ENCODE data around the gene IQCN.
"Not testable (repeated sequence)": the region's sequence is repeated elsewhere in the genome, so short reads cannot be mapped to it uniquely, and the experiment has no call there.

The IQCN gene

DNA sequence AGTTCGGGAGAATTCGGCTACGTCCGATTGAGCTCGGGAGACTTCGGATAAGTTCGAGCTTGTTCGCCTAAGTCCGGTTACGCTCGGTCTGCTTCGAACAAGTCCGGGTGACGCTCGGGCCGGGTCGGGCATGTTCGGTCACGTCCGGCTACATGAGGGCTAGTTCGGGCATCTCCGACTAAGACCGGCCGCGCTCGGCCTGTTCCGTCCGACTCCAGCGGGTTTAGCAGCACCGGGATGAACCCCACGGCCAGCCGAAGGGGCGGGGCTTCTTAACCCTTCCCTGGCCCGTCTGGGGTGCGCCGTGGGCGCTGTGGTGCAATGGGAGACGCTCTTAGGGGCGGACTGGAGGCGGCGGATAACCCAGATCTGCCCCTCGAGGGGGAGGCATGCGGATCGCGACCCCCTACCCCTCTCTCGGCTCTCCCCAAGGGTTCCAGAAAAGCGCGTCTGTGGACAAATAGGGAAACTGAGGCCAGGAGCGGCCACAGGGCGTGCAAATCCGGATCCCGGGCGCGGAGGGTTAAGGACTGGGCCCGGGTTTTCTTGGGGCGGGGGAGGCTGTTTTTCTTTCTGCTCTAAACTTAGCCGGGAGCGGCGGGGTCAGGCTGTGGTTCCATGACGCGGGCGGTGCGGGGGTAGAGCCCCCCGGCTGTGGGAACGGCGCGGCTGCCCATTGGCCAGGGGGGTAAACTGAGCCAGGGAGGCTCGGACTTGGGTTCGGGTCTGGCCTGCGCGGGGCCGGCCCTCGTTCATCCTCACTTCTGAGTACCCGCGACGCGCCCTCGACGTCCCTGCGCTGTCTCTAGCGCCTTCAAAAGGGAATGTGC lies 49.5 kb downstream of the IQCN start:
- Histone ChIP-seq H2AFZ (ENCODE audit: low read depth, low read length) (peak overlapping the region; percentile 71), H3K4me3 (ENCODE audit: low read length) (peak overlapping the region; percentile 50), H3K4me1 (ENCODE audit: insufficient read depth, low read length) (peaks cover 10% of the 10 kb centered on the region), H3K27me3 (ENCODE audit: insufficient read depth, low read length) (peaks cover 28% of the 10 kb centered on the region), H3K36me3 (ENCODE audit: insufficient read depth, low read length) (no peaks in the 10 kb centered on the region), H3K9me3 (ENCODE audit: low read length) (no peaks in the 10 kb centered on the region)

DNA sequence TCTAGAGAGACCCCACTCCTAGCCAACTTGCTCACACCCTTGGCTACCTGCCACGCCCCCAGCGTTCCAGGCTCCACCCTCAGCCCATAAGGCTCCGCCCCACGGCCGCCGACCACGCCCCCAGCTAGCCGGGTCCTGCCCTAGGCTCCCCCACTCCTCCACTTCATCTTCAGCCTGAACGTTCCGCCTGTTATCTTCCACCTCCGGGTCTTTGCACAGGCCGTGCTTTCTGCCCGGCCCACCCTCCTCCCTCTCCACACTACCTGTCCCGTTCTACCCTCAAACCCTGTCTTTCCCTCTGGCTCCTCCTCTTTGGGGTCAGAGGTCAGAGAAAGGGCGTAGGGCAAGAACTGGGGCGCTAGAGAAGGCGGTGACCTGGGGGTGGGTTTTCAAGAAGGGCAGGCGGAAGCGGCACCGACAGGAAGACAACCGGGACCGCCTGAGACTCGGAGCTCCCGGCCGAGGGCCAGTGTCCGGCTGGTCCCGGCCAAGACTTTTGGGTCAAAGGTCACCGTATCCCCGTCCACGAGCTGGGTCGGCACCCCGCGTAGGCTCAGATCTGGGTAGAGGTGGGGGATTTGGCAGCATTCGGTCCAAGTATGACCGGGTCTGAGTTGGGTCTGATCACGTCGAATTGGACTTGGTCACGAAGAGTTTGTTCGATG lies 50.3 kb downstream of the IQCN start:
- H3K27me3 ChIP-seq (ENCODE audit: insufficient read depth, low read length): peaks cover 36% of the 10 kb centered on the region
- H3K4me3 ChIP-seq (ENCODE audit: low read length): peak overlapping the region; percentile 50
- peaks cover 10% of the 10 kb centered on the region for H3K4me1 ChIP-seq (ENCODE audit: insufficient read depth, low read length)
- H3K9me3 ChIP-seq (ENCODE audit: low read length): no peaks in the 10 kb centered on the region
- no peaks in the 10 kb centered on the region for H3K36me3 ChIP-seq (ENCODE audit: insufficient read depth, low read length)
- H2AFZ ChIP-seq (ENCODE audit: low read depth, low read length): peak overlapping the region; percentile 71

DNA sequence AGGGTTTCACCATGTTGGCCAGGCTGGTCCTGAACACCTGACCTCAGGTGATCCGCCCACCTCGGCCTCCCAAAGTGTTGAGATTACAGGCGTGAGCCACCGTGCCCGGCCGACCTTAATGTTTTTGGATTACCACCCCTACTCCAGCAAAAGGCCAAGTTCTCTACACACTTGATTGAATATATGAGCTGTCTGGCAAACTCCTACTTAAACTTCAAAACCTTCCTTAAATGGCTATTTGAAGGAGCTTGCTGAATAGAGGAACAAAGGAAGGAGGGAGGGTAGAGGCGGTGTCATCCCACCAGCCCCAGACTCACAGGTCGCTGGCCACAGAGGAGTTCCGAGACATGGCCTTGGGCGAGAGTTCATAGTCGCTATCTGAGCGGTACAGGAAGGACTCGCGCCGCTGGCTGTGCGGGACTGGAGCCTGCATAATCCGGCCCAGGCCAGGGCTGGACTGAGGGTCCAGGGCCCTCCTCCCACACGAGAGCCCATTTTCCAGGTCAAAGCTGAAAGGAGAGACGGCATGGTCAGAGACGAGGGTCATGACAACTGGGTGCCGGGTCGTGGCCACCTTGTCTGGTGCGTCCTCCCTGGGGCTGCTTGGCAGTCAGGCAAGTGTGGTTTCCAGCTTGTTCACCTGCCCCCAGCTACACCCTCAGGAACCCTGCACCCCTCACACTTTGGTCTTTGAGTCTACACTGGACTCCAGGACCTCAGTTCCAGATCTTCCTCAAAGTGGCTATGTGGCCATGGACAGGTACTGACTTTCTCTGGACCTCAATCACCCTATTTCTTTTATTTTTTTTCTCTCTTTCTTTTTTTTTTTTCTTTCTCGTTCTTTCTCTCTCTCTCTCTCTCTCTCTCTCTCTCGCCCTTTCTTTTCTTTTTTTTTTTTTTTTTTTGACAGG lies 52.2 kb downstream of the IQCN start:
- Histone ChIP-seq H3K27me3 (ENCODE audit: insufficient read depth, low read length) (peaks cover 42% of the 10 kb centered on the region), H3K36me3 (ENCODE audit: insufficient read depth, low read length) (no peaks in the 10 kb centered on the region)

DNA sequence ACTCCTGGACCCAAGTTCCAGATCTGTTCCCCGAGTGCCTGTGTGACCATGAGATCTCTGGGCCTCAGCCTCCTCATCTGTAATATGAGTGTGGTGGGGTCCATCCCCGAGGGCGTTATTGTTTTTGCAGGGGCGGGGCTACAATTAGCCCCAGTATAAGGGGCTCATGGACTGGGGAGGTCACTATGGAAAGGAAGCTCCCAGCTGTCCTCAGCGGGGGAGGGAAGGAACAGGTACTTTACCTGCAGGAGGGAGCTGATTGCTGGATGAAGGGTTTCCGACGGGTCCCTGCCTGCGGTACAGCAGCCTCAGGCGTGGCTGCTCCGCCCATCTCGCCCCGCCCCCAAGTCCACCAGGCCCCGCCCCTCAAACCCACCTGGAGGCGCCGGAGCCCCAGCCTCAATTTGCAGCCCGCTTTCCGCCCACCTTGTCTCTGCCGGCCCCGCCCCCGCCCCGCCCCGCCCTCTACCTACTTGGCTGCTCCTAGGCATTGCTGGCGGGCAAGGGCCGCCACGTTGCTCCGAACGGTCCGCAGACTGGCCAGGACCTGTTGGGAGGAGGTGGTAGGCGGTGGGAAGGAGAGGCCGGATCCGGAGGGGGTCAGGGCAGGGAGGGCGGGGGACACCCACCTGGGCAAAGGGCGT lies 53.5 kb downstream of the IQCN start:
- no peak overlapping the region for H3K4me3 ChIP-seq (ENCODE audit: low read length)
- no peaks in the 10 kb centered on the region for H3K36me3 ChIP-seq (ENCODE audit: insufficient read depth, low read length)
- no peaks in the 10 kb centered on the region for H3K9me3 ChIP-seq (ENCODE audit: low read length)
- peaks cover 38% of the 10 kb centered on the region for H3K27me3 ChIP-seq (ENCODE audit: insufficient read depth, low read length)
- no peak overlapping the region for H2AFZ ChIP-seq (ENCODE audit: low read depth, low read length)
- peaks cover 7% of the 10 kb centered on the region for H3K4me1 ChIP-seq (ENCODE audit: insufficient read depth, low read length)

More for the DNA sequence above, 52.2 kb downstream of the IQCN start:
- no peak overlapping the region for H3K4me3 ChIP-seq (ENCODE audit: low read length)
- no peak overlapping the region for H2AFZ ChIP-seq (ENCODE audit: low read depth, low read length)
- H3K9me3 ChIP-seq (ENCODE audit: low read length): no peaks in the 10 kb centered on the region
- peaks cover 10% of the 10 kb centered on the region for H3K4me1 ChIP-seq (ENCODE audit: insufficient read depth, low read length)

DNA sequence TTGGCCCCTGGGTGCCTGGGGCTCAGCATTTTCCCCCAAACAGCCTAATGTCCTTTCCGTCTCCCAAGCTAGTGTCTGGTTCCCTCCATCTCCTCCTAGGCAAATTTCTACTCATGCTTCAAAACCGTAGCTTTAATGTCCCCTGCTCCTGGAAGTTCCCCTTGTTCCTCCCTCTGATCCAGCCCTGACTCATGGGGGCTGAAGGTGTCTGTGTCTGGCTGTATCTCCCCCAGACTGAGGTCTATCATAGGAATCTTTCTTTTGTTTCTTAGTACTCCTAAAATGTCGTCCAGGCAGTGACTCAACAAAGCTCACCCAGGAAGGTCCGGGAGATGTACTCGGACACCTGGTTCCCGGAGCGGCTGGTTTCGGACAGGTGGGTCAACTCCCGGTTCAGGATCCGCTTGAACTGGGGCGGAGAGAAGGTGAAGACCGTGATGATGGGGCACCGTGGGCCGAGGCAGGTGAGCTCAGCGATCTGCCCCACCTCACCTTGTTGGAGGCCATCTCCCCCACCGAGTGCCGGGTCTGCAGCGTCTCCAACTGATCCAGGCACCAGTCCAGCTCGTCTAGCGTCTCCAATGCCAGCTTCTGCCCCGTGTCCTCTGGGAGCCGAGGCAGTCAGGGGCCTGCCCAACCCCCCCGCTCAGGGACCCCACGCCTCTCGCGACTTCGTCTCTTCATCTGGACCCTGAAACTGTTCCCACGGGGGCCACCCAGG lies 54.2 kb downstream of the IQCN start:
- Histone ChIP-seq H3K27me3 (ENCODE audit: insufficient read depth, low read length) (peaks cover 32% of the 10 kb centered on the region), H2AFZ (ENCODE audit: low read depth, low read length) (no peak overlapping the region), H3K4me1 (ENCODE audit: insufficient read depth, low read length) (peaks cover 5% of the 10 kb centered on the region), H3K9me3 (ENCODE audit: low read length) (no peaks in the 10 kb centered on the region), H3K36me3 (ENCODE audit: insufficient read depth, low read length) (no peaks in the 10 kb centered on the region), H3K4me3 (ENCODE audit: low read length) (no peak overlapping the region)

DNA sequence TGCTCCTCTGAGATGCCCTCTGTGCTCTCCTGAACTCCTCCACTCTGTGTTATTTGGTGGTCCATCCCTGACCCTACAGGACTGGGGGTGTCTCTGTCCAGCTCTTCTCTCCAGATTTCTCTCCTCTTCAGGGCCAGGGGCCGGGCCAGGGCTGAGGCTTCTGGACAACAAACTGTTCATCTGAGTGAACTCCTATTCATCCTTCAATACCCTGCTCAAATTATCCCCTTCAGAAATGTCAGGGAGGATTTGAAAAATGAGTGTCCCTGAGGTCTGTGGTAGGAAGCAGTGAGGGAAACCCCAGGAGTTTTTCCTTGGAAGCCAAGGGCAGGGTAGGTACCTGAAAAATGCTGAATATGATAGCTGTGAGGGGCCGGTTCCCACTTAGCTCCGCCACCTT lies 55.7 kb downstream of the IQCN start:
- H3K36me3 ChIP-seq (ENCODE audit: insufficient read depth, low read length): no peaks in the 10 kb centered on the region
- H2AFZ ChIP-seq (ENCODE audit: low read depth, low read length): no peak overlapping the region
- no peak overlapping the region for H3K4me3 ChIP-seq (ENCODE audit: low read length)
- H3K9me3 ChIP-seq (ENCODE audit: low read length): no peaks in the 10 kb centered on the region
- no peaks in the 10 kb centered on the region for H3K4me1 ChIP-seq (ENCODE audit: insufficient read depth, low read length)
- H3K27me3 ChIP-seq (ENCODE audit: insufficient read depth, low read length): peaks cover 28% of the 10 kb centered on the region

DNA sequence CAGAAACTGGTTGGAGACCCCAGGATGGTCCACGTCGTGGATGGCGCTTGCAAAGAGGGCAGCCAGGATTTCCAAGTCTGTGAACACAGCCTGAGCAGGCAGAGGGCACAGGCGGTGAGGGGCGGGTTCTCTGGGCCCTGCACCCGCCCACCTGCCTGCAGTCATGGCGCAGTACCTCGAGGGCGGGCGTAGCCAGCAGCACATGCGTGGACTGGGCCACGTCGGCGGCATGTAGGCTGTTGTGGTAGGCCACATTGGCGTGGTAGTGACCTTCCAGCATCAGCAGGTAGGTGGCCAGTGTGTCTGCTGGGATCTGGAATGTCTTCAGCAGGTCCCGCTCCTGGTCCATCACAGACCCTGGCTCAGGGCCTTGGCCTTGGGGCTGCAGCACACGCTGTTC lies 56.1 kb downstream of the IQCN start:
- Histone ChIP-seq H3K4me1 (ENCODE audit: insufficient read depth, low read length) (no peaks in the 10 kb centered on the region), H3K4me3 (ENCODE audit: low read length) (no peak overlapping the region), H3K36me3 (ENCODE audit: insufficient read depth, low read length) (no peaks in the 10 kb centered on the region), H2AFZ (ENCODE audit: low read depth, low read length) (no peak overlapping the region), H3K27me3 (ENCODE audit: insufficient read depth, low read length) (peaks cover 28% of the 10 kb centered on the region), H3K9me3 (ENCODE audit: low read length) (no peaks in the 10 kb centered on the region)

DNA sequence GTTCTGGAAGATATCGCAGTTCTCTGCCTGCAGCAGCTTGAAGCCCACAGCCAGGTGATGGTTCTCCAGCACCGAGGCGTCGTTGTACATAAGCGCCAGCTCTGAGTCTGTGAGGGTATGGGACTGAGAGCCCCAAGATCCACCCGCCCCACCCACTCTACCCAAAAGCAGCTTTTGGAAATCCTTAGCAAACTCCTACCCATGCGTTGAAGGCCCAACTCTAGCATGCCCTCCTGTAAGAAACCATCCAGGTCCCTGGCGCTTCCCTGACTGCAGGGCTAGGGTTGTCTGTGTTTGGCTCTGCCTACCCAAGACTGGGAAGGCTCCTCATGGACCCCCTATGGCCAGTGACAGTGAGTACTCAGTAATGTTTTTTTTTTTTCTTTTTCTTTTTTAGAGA lies 57.5 kb downstream of the IQCN start:
- no peaks in the 10 kb centered on the region for H3K9me3 ChIP-seq (ENCODE audit: low read length)
- no peak overlapping the region for H2AFZ ChIP-seq (ENCODE audit: low read depth, low read length)
- no peaks in the 10 kb centered on the region for H3K36me3 ChIP-seq (ENCODE audit: insufficient read depth, low read length)
- H3K27me3 ChIP-seq (ENCODE audit: insufficient read depth, low read length): peaks cover 28% of the 10 kb centered on the region
- H3K4me3 ChIP-seq (ENCODE audit: low read length): no peak overlapping the region
- no peaks in the 10 kb centered on the region for H3K4me1 ChIP-seq (ENCODE audit: insufficient read depth, low read length)

DNA sequence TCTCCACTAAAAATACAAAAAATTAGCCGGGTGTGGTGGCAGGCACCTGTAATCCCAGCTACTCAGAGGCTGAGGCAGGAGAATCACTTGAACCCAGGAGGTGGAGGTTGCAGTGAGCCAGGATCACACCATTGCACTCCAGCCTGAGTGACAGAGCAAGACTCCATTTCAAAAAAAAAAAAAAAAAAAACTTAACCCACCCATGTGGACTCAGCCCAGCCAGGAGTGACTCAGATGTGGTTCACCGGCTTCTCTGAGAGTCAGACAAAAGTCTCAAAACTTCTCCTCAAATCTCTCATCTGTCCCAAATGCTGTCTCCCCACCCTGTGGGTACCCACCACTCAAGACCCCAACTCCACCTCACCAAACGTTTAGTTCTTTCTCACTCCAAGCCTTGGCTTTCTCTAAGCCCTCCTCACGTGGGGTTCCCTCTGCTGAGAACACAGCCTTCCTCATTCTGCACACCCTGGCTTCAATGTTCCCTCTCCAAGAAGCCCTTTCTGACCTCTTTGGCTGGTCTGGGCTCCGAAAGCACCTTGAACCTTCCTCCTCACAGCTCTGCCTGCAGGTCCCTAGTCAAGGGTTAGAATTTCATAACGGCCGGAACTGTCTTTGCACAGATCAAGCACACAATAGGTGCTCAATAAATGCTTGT lies 59.3 kb downstream of the IQCN start:
- Histone ChIP-seq H3K9me3 (ENCODE audit: low read length) (no peaks in the 10 kb centered on the region), H3K4me1 (ENCODE audit: insufficient read depth, low read length) (no peaks in the 10 kb centered on the region), H3K4me3 (ENCODE audit: low read length) (no peak overlapping the region), H3K36me3 (ENCODE audit: insufficient read depth, low read length) (no peaks in the 10 kb centered on the region), H3K27me3 (ENCODE audit: insufficient read depth, low read length) (peaks cover 16% of the 10 kb centered on the region), H2AFZ (ENCODE audit: low read depth, low read length) (no peak overlapping the region)

DNA sequence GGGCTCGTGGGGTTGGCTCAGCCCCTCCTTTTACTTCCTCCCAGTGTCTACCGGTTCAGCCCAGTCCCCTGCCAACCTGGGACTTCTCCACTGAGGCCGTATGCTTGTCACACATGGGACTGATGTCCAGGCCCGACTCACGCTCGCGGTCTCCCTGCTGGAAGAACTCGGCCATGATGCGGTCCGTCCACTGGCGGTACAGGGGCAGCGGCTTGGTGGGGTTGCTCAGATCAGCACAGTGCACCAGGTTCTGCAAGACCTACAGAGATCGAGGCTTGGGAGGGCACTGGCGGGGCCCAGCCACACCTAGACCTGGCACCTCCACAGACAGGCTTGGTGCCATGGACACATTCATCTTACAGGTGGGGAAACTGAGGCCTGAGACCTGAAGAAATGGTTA lies 62.6 kb downstream of the IQCN start:
- Histone ChIP-seq H2AFZ (ENCODE audit: low read depth, low read length) (no peak overlapping the region), H3K36me3 (ENCODE audit: insufficient read depth, low read length) (no peaks in the 10 kb centered on the region), H3K9me3 (ENCODE audit: low read length) (no peaks in the 10 kb centered on the region), H3K4me1 (ENCODE audit: insufficient read depth, low read length) (no peaks in the 10 kb centered on the region), H3K4me3 (ENCODE audit: low read length) (no peak overlapping the region), H3K27me3 (ENCODE audit: insufficient read depth, low read length) (no peaks in the 10 kb centered on the region)

DNA sequence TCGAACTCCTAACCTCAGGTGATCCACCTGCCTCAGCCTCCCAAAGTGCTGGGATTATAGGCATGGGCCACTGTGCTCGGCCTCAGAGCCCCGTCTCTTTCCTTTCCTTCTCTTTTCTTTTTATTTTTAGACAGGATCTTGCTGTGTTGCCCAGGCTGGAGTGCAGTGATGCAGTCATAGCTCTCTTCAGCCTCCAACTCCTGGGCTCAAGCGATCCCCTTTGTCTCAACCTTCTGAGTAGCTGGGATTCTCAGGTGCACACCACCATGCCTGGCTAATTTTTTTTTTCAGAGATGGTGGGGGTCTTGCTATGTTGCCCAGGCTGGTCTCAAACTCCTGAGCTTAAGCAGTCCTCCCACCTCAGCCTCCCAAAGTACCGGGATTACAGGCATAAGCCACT lies 64.3 kb downstream of the IQCN start:
- not testable (repeated sequence) for H3K27me3 ChIP-seq (ENCODE audit: insufficient read depth, low read length); H3K4me1 ChIP-seq (ENCODE audit: insufficient read depth, low read length); H2AFZ ChIP-seq (ENCODE audit: low read depth, low read length); H3K36me3 ChIP-seq (ENCODE audit: insufficient read depth, low read length); H3K4me3 ChIP-seq (ENCODE audit: low read length); H3K9me3 ChIP-seq (ENCODE audit: low read length)
